Purkinje cell (primary cell): Measurements from ENCODE around the gene NTRK2. TPM values are rescaled to one million over a fixed set of nuclear protein-coding genes. Genes with fewer than 3 reads are reported as not detected.

Experiments
- polyA plus RNA-seq: library from polyadenylated mRNA; unstranded; fragments of >200 nt; fragmentation: Nextera tagmentation; gene quantifications from 2 replicates; pipeline ENCODE4 v1.2.1, GENCODE V29; 2014

The NTRK2 gene
- 8.1 and 20.2 TPM in 2 replicates for polyA plus RNA-seq

DNA sequence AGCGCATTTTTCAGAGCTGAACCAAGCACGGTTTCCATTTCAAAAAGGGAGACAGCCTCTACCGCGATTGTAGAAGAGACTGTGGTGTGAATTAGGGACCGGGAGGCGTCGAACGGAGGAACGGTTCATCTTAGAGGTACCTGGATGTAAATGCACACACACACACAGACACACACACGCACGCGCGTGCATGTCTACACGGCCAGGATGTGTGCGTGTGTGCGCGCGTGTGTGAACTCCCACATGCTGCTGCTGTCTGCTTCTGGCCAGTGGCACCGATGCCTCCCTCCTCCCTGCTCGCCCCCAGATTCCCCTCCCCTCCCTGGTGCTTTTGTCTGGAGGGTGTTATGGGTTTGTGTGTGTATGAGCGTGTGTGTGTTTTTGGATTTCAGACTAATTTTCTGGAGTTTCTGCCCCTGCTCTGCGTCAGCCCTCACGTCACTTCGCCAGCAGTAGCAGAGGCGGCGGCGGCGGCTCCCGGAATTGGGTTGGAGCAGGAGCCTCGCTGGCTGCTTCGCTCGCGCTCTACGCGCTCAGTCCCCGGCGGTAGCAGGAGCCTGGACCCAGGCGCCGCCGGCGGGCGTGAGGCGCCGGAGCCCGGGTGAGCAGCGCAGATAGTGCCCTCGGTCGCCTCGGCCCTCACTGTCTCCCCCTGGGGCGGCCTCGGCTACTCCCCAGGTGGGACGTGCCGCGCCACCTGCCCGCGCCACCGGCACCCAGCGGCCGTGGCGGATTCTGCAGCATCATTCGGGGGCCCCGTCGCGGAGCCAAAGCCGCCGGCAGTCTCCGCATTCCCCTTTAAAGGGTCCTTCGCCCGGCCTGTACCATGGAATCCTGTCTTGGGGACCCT, at the start of gene NTRK2:
Gene NTRK2, plus strand, starts transcription at position 442 of the 850 bp plus-strand sequence. CDS start 1,020 bp downstream, outside the sequence.

